H54 (cell line): ENCODE results near the gene METTL16.
A peak's percentile ranks its signal among the peaks of the same experiment; 100 is the strongest.
"Not testable (repeated sequence)": the region's sequence is repeated elsewhere in the genome, so short reads cannot be mapped to it uniquely, and the experiment has no call there.

Experiments used
- DNase-seq: peaks from one replicate; pipeline ENCODE4 v3.0.0; 2011; ENCODE audit warnings: low spot score, mixed read lengths; ENCODE audit not compliant: insufficient read length
- FAIRE-seq: peaks from 3 replicates; lab custom pipeline; 2011; peaks lifted over from hg19 to GRCh38; lab: Jason Lieb, UNC
- POLR2A ChIP-seq: IDR thresholded peaks from 2 replicates; pipeline ENCODE4 v1.6.1; 2011; ENCODE audit warnings: low read depth, mild to moderate bottlenecking, low read length

The METTL16 gene

GRCh38 chr17:2521257-2521656 lies 9.6 kb upstream of the METTL16 start:
- no peak for TF ChIP-seq POLR2A
- DNase-seq (no peak), FAIRE-seq (no peak)

GRCh38 chr17:2517539-2517938 lies 5.9 kb upstream of the METTL16 start:
- FAIRE-seq (no peak), DNase-seq (no peak)

GRCh38 chr17:2511138-2511461 lies 588 bp downstream of the METTL16 start:
- no peak for TF ChIP-seq POLR2A

More at GRCh38 chr17:2517539-2517938, 5.9 kb upstream of the METTL16 start:
- no peak for TF ChIP-seq POLR2A

DNA sequence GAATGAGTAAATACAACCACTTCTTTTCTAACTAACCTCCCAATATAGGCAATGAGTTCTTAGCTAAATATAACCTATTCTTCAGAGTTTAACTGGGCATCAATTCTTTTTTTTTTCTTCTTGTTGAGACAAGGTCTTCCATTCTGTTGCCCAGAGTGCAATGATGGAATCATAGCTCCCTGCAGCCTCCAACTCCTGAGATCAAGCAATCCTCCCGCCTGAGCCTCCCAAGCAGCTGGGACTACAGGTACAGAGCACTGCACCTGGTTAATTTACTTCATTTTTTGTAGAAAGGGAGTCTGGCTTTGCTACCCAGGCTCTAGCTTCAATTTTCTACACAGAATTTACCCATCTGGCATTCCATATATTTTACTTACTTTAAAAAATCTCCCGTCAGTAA lies 1.1 kb downstream of the METTL16 start:
- DNase-seq: no peak
- TF ChIP-seq POLR2A: no peak
- FAIRE-seq: no peak

More at GRCh38 chr17:2511138-2511461, 588 bp downstream of the METTL16 start:
- DNase-seq: no peak
- no peak for FAIRE-seq

- TF ChIP-seq POLR2A: no peak
- DNase-seq (no peak), FAIRE-seq (no peak)
These were observed 3.7 kb downstream of the METTL16 start for GRCh38 chr17:2508035-2508434.

DNA sequence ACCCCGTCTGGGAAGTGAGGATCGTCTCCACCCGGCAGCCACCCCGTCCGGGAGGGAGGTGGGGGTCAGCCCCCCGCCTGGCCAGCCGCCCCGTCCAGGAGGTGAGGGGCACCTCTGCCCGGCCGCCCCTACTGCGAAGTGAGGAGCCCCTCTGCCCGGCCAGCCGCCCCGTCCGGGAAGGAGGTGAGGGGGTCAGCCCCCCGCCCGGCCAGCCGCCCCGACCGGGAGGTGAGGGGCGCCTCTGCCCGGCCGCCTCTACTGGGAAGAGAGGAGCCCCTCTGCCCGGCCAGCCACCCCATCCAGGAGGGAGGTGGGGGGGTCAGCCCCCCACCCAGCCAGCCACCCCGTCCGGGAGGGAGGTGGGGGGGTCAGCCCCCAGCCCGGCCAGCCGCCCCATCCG lies 4.7 kb downstream of the METTL16 start:
- not testable (repeated sequence) for FAIRE-seq, DNase-seq

GRCh38 chr17:2503627-2504026 lies 8.1 kb downstream of the METTL16 start:
- FAIRE-seq: peak; percentile 52
- no peak for TF ChIP-seq POLR2A
- DNase-seq: no peak

DNA sequence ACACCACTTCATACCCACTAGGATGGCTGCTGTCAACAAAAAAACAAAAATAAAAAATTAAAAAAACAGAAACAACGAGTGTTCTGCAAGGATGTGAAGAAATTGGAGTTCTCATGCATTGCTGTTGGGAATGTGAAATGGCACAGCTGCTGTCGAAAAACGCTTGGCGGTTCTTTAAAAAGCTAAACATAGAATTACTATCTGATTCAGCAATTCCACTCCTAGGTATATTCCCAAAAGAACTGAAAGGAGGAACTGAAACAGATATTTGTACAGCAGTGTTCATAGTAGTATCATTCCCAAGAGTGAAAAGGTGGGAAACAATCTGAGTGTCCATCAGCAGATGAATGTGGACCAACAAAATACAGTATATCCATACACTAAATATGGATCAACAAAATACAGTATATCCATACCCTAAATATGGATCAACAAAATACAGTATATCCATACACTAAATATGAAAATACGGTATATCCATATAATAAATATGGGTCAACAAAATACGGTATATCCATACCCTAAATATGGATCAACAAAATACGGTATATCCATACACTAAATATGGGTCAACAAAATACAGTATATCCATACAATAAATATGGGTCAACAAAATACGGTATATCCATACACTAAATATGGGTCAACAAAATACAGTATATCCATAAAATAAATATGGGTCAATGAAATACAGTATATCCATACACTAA lies 8.7 kb downstream of the METTL16 start:
- DNase-seq: no peak
- no peak for TF ChIP-seq POLR2A
- FAIRE-seq: no peak

GRCh38 chr17:2500446-2500845 lies 11.2 kb downstream of the METTL16 start:
- no peak for TF ChIP-seq POLR2A
- DNase-seq: no peak

GRCh38 chr17:2489286-2489685 lies 22.4 kb downstream of the METTL16 start:
- FAIRE-seq, DNase-seq: not testable (repeated sequence)

More at GRCh38 chr17:2500446-2500845, 11.2 kb downstream of the METTL16 start:
- FAIRE-seq: no peak

DNA sequence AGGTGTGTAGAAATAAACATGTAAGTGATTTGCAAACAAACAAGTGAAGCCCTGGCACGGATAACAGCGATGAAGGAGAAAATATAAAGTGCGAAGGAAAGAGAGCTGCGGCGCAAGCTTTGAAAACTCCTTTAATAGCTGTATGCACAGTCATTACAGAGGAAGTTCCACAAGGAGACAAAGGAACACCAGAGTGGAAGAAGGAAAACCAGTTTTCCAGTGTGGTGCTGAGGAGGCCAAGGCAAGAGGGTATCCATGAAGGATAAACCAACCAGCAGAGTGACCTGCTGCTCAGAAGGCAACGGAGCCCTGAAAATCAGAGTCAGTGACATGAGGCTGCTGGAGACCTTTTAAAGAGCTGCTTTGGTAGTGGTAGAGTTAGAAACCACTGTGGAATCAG lies 24.4 kb downstream of the METTL16 start:
- no peak for FAIRE-seq
- TF ChIP-seq POLR2A: no peak
- no peak for DNase-seq

DNA sequence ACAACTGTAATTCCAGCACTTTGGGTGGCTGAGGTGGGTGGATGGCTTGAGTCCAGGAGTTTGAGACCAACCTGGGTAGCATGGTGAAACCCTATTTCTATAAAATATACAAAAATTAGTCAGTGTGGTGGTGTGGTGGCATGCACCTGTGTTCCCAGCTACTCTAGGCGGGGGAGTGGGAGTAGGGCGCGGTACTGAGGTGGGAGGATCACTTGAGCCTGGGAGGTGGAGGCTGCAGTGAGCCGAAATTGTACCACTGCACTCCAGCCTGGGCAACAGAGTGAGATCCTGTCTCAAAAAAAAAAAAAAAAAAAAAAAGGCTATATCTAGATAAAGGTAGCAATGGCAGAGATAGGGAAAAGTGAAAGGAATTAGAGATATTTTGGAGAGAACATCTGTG lies 25.0 kb downstream of the METTL16 start:
- FAIRE-seq, DNase-seq: not testable (repeated sequence)

GRCh38 chr17:2485970-2486369 lies 25.7 kb downstream of the METTL16 start:
- TF ChIP-seq POLR2A: no peak
- FAIRE-seq (no peak), DNase-seq (no peak)

GRCh38 chr17:2485543-2485942 lies 26.1 kb downstream of the METTL16 start:
- no peak for FAIRE-seq
- no peak for DNase-seq
- TF ChIP-seq POLR2A: no peak

DNA sequence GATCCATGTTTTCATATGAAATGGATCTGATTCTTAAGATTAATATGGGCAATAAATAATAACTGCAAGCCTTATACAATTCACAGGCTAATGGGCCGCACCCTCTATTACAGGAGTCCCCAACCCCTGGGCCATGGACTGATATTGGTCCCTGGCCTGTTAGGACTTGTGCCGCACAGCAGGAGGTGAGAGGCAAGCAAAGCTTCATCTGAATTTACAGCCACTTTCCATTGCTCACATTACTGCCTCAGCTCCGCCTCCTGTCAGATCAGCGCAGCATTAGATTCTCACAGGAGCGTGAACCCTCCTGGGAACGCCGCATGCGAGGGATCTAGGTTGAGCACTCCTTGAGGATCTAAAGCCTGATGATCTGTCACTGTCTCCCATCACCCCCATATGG lies 26.8 kb downstream of the METTL16 start:
- no peak for TF ChIP-seq POLR2A
- DNase-seq (no peak), FAIRE-seq (no peak)

DNA sequence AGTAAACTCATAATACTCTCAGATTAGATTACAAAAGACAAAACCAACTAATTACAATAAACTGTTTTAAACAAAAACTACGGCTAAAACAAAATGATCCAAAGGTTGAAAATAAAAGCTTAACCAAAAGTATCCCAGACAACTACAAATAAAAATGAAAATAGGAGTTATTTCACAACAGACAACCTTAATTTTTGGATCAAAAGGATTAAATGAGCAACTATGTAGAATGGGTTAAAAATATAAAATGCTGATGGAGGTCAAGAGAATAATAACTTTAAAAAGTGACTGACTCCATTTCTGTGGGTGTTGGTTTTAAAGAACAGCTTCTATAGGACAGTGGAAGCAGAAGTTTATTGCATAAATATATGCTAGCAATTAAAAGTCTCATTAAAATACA lies 28.6 kb downstream of the METTL16 start:
- FAIRE-seq: no peak

More for the DNA sequence above, 28.6 kb downstream of the METTL16 start:
- DNase-seq: no peak
- no peak for TF ChIP-seq POLR2A
